ENCODE results near the gene CCDC154.

CCDC154 gene

DNA sequence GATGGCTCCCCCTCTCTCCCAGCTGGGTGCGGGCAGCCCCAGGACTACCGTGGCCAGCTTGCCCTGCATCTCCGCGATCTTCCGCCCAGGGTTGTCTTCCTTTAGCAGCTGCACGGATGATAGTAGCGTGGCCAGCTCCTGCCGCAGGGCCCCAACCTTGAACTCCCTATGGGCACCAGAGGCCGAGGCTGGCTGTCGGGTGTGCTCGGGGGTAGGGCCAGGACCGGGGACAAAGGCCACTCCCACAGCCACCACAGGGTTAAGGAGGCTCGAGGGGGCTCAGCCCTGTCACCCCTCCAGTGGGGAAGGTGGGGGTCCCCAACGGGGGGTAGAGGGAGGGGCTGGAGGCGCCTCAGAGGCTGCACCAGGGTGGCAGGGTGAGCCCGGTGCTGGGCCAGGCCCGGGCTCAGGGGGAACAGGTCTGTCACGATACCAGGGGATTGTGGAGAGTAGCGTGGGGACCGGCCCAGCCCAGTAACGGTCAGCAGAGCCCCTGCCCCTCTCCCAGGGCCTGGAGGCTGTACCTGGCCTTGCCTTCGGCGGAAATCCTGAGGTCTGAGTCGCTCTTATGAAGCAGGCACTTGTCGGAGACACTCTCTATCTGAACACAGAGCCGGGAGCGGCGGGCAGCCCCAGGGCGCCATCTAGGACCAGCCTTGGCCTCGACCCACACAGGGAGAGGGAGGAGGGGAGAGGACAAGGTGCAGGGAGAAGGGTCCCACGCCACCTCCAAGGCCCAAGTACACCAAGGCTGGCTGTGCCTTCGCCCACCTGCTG, 8.2 kb downstream of the CCDC154 start:
- no peak for DNase-seq

DNA sequence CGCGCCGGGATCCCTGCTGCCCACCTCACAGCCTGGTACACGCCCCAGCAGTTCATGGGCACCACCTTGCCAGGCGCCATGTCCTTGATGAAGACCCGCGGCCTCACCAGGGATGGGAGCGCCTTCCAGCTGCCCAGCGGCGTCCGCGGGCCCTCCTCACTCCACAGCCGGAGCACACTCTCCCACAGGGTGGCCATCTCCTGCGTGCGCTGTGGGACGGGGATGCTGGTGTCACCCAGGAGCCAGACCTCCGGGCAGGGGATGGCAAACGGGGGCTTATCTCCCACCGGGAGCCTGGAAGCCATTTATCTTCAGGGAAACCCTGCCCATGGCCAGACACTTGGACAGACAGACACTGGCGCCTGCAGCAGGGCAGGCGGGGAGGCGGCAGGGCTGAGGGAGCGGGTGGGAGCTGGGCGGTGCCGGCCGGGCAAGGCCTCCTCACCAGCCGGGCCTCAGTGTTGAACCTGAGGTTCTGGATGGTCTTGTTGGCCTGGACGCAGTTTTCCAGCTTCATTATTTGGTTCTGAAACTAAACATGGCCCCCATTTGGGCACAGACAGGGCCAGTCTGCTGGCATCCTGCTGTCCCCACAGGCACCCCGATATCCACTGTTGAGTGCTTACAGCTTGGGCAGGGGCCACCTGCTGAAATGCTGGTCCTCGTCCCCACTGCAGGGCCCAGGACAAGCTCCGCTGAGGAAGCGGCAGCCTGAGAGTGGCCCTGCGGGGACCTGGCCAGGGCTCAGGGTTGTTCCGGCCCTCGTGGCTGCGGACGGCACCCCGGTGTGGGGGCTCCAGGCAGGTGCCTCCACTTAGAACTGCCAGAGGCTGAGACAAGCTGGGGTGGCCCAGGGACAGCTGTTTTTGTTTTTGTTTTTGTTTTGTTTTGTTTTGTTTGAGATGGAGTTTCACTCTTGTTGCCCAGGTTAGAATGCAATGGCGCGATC, 9.4 kb downstream of the CCDC154 start:
- no peak for DNase-seq

DNA sequence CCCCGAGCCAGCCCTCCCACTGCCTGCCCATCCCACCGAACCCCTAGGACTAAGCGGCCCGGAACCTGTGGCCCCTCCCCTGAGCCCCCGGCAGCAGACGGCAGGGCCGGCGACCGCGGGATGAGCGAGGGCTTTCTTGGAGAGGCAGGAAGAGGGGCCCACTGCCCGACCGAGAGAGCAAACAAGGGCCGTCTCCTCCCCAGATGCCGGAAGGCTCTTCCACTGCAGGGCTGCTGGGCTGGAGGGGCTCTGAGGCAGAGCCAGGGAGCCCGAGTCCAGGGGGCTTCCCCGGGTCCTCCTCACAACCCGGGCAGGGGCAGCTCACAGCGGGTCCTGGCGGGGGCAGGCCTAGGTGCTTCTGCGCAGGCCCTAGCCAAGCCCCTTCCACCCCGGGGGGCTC, 10.6 kb downstream of the CCDC154 start:
- DNase-seq, result no peak

DNA sequence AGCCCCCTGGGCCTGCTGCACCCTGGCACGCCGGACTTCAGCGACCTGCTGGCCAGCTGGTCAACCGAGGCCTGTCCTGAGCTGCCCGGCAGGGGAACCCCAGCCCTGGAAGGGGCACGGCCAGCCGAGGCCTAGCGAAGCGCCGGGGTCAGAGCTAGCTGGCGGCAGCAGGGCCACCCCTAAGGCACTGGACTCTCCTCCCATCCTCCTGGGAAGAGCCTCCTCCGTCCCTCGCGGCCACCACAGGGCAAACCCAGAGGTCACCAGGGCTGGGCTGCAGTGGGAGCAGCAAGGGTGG, 11.1 kb downstream of the CCDC154 start:
- DNase-seq, result no peak

DNA sequence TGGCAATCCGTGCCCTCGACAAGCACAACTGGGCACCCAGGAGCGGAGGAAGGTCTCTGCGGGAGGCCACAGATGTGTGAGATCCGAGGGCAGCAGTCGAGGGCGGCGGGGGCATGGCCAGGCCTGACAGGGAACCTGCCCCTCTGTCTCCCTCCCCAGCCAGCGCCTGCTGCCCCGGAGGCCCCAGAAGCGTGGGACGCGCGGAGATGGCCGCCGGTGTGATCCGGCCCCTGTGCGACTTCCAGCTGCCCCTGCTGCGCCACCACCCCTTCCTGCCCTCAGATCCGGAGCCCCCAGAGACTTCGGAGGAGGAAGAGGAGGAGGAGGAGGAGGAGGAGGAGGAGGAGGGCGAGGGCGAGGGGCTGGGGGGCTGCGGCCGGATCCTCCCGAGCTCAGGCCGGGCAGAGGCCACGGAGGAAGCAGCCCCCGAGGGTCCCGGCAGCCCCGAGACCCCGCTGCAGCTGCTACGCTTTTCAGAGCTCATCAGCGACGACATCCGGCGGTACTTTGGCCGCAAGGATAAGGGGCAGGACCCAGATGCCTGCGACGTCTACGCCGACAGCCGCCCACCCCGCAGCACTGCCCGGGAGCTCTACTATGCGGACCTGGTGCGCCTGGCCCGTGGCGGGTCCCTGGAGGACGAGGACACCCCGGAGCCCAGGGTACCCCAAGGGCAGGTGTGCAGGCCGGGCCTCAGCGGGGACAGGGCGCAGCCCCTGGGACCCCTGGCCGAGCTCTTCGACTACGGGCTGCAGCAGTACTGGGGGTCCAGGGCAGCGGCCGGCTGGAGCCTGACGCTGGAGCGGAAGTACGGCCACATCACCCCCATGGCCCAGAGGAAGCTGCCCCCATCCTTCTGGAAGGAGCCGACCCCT, 11.7 kb downstream of the CCDC154 start:
- no peak for DNase-seq

DNA sequence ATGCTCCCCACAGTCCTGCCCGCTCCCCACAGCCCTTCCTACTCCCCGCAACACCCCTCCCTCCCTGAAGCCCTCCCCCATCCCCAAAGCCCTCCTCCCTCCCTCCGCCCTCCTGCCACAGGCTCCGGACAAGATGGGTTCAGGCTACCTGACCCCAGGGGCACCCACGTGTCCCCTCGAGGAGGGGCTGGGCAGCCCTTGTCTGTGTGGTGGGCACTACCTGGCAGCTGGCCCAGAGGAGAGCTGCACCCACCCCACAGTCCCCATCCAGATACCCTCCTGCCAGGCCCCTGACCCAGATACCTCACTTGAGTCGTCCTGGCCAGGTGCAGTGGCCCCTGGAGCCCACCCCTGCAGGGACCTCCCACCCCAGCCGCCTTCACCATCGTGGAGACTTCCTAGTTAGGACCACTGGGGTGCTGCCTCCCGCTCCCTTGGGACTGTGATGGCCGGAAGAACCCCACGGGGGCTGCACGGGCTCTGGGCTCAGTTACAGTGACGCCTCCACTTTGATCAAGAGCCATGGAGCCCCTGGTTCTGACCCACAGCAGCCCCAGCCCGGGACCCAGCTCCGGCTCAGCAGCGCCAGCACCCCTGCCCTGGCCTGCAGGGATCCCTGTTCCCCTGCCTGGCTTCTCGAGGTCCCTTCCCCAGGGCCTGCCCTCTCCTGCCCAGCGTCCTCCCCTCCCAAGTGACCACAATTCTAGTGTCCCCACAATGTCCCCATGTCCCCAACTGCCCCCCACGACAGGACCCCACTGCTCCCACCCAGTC, 12.7 kb downstream of the CCDC154 start:
- no peak for DNase-seq

DNA sequence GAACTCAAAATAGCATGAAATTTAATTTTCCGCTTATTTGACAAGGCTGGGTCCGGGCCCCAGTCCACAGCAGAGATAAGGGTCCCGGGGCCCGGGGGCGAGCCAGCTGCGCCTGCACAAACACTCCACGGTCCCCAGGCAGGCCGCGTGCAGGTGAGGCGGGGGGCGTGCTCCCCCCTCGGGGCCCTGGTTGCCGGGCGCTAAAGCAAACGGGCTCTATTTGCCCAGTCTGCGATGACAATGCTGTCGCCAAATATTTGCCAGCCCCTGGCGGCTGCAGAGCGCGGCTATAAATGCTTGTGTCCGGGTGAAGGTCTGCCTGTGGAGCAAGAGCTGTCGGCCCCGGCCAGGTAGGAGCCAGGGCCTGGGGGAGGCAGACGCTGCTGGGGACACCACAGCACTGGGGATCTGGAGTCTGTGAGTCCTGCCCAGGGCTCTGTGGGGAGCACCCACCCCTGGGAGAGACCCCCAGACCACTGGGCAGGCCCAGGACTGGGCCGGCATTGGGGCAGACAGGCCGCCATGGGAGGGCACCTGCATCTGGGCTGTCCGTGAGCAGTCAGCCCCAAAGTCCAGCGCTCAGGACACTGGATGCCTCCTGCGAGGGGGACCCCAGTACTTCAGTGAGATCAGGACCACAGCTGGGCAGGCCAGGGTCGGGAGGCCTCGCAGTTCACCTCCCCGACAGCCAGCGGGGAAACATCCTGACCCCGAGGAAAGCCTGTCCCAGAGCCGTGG, 13.4 kb downstream of the CCDC154 start, which contains the start of gene PERCC1:
TSS of gene PERCC1 (plus strand) at position 320 of the 738 bp plus-strand sequence. CDS start 1,516 bp downstream, outside the sequence.
- no peak for DNase-seq

DNA sequence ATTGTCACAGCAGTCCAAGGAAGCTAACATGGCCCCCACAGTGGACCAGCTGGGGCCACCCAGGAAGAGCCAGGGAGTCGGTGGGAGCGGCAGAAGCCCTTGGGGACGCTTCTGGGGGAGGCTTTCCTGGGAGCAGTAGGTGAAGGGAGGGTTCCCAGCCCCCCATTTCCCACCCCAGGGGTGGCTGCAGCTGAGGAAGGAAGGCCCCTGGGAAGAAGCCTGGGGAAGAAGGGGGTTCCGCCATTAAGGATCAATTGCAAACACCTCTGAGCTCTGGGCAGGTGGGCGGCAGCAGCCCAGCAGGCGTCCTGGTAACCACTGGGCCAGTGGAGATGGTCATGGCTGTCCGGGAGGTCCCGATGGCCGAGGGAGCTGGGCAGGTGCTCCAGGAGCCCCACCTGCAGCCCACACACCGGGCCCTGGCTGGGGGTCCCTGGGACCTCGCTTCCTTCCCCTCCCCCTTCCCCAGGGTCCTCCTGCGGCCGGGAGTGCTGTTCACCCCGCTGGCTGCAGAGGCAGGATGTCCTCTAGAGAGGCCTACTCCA, 14.1 kb downstream of the CCDC154 start:
- no peak for DNase-seq

DNA sequence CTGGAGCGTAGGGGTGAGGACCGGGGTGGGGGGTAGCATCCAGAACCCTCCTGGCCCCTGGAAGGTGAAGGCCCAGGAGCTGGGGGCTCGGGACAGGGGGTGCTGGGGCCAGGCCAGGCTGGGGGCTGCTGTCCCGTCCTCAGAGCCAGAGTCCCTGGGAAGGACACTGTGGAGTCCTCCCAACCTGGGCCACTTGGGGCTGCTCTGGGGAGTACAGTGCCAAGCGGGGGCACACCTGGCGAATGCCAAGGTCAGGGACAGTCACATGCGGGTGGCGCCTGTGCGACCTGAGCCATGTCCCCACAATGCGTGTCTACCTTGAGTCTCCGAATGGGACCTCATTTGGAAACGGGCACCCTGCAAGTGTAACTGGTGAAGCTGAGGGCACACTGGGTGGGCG, 14.7 kb downstream of the CCDC154 start:
- no peak for DNase-seq

DNA sequence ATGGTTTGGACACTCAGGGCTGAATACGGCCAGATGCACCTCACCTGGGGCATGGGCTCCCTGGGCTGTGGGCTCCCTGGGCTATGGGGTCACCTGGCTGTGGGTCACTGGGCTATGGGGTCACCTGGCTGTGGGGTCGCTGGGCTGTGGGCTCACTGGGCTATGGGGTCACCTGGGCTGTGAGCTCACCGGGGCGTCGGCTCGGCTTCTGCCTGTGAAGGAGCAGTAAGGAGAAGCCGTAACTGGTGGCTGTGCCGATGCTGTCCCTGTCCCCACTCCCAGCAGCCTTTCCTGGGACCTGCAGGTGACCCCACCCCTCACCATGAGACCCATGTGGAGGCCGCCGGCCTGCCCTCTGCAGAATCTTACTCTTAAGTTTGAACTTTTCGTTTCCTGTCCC, 15.3 kb downstream of the CCDC154 start:
- DNase-seq, result no peak

DNA sequence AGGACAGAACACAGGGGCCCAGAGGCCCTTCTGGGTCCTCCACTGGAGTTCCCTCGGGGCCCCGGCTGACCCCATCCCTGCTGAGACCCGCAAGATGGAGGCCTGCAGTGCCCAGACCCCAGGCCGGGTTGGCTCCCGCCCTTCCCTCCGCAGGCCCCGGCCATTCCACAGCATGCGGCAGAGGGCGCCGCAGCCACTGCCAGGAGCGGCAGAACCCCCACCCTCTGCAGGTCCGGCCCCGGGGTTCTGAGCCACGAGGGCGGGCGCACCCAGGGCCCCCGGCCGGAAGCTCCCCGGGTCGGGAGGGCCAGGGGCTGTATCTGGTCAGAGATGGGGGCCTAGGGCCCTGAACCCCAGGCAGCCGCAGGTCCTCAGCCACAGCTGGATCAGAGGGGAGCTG, 15.8 kb downstream of the CCDC154 start:
- no peak for DNase-seq

DNA sequence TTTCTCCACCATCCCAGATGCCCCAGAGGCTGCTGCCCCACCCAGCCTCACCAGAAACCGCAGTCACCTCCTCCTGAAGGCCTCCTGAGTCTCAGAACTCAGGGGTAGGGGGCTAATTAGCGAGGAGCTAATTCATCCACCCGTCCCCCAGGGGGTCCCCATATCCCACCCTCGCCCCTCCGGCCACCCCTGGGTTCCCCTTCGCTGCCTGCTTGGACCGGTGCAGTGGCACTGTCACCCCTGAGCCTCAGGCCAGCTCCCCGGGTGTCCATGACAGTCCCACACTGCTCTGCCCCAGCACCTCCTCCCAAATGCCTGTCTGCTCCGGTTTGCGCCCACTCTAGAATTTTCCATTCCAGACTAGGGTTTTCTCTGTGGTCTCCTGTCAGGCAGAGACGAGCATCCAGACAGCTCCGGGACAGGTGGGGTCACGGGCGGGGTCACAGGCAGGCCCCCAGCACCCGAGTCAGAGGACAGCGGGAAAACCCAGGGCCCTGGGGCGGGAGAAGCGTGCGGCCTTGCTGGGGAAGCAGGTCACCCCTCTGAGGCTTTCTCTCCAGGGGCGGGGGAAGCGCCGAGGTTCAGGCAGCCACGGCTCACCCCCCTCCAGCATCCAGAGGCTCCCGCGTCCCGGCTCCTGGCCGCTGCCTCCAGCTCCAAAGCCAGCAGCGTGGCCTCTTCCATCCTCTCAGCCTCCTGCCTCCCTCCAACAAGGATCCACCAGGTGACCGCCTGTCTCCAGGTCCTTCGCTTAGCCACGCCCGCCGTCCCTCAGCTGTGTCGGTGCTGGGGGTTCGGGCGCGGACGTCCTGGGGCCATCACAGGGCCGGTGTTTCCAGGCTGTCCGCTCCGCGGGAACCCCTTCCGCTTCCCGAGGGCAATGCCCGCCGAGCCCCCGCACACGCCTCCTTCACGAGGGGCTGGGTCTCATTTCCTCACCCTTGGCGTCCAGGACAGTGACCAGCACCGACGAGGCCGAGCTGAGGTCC, 16.6 kb downstream of the CCDC154 start:
- no peak for DNase-seq

DNA sequence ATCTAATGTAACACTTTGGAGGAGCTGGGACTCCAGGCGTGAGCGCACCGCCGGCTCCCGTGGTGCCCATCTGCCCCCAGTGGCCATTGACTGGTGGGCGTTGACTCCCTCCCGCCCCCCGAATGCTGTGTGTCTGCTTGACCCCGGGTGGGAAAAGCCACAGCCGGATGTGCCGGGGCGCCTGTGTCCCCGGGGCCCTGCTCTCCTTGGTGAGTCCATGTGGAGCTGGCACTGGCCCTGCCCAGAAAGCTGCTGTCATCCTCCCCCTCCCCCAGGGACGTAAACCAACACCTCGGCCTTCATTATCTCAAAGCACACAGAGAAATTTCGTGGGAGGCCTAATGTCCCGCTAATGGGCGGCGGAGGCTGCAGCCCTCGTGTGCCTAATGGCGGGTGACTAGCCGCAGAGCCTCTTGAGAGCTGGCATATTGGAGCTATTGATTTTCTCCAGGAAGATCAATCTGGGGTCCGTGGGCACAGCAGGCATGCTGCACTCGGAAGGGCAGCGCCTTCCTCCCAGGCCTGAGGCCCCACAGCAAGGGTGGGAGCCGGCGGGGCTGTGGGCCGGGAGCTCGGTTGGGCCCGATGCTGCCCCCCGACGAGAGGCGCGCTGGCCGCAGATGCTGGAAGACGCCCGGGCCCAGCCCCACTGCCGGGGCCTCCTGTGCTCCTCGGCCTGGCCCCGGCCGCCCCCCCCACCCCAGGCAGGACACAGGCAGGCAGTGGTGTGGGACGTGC, 17.5 kb downstream of the CCDC154 start:
- no peak for DNase-seq

DNA sequence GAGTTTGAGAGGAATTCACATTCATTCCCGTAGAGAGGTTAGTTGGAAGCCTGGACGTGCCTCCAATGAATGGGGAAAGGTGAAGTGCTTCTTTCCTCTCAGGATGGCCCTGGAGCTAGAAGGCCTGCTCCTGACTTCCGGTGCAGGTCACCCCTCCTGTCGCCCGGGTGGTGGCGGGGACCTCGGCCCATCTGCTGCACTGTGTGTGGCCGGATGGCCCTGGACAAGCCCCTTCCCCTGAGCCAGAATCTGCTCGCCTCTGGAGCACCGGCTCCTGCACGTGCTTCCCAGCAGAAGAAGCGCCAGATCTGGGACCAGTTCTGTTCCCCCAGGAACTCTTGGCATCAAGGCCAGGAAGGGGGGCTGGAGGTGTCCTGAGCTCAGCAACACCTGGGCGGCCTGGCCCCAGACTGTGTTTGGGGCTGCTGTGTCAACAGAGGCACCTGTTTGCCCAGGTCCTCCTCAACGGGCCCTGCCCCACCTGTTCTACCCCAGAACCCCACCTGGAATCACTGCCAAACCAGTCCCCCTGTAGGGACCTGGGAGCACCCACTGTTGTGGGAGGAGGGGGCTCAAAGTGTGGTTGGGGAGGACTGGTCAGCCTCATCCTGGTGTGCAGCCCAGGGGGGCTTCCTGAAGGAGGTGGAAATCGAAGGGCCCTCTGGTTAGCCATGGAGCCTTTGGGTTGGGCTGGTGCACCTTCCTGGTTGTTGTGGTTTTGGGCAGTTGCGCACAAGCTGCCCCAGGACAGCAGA, 18.6 kb downstream of the CCDC154 start:
- no peak for DNase-seq

DNA sequence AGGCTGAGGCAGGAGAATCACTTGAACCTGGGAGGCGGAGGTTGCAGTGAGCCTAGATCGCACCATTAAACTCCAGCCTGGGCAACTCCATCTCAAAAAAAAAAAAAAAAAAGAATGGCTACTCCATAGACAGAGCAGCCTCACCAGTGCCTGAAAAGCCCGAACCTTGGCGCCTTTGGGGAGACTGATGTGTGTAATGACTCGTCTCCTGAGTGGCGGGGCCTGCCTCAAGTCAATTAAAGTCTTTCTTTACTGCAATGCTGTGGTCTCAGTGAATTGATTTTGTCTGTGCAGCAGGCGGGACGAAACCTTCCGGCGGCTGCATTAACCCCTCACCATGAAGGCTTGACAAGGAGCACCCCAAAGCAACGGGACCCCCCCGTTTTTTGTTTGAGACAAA, 20.3 kb downstream of the CCDC154 start:
- DNase-seq, result no peak

DNA sequence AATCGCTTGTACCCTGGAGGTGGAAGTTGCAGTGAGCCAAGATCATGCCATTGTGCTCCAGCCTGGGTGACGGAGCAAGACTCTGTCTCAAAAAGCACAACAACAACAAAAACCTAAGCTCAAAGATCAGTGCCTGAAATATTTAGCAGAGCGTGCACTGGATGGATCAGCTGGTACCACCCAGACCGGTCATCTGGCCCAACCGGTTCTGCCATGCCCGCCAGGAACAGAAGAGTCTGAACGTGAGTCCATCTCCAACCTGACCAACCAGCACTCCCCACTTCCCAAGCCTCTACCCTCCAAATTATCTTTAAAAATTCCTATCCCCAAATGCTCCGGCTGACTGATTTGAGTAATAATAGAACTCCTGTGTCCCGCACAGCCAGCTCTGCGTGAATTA, 22.3 kb downstream of the CCDC154 start:
- DNase-seq, result no peak

DNA sequence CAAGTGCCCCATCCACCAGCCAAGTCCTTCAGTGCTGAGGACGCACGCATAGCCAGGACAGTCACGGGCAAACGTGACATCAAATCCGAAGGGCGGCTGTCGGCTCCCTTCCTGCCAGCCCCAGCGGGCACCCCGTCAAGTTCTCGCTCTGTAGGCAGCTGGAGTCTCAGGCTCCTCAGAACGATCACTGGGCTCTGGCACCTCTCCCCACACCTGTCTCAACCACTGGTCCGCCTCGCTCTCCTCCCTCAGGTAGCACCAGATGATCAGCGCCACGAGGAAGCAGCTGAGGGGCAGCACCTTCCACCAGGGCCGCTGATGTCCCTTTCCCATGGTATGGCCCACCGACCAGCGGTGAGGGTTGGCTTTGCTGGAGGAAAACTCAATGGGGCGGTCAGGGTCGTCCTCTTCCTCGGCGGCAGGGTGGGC, 24.2 kb downstream of the CCDC154 start:
- DNase-seq, result no peak

DNA sequence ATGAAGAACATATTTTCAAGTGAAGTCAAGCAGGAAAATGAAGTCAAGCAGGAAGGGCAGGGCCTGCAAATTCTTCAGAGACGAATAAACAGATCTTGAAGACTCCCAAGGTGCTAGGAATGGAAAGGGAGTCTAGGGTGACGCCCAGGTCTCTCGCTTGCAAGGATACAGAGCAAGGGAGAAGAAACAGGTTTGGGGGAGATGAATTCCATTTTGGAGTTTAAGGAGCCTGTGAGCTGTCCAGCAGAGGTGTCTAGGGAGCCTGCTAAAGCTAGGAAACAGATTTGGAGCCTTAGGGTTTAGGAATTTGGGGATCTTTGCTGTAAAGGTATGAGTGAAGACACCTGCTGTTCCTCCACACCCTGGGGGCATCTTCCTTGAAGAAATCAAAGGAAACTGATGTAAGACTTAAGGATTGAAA, 27.8 kb downstream of the CCDC154 start:
- DNase-seq, result no peak

All from cerebellar nuclear complex (tissue), 1 donor.